Hepatocyte (in vitro differentiated cells): Measurements from ENCODE around the gene SLC9C2.

Source experiments
- EZH2 ChIP-seq: fragments of 200-600 bp; sonication (generic); IDR thresholded peaks from 2 replicates; pipeline ENCODE4 v1.6.1; 2016; ENCODE audit warnings: antibody characterized with exemption, mild to moderate bottlenecking, borderline replicate concordance
- TF ChIP-seq, protein P1 (sequence below): fragments of 200-600 bp; sonication (generic); IDR thresholded peaks from 2 replicates; pipeline ENCODE4 v1.5.1; 2016; ENCODE audit warnings: antibody characterized with exemption, mild to moderate bottlenecking; ENCODE audit not compliant: poor library complexity

DNA sequence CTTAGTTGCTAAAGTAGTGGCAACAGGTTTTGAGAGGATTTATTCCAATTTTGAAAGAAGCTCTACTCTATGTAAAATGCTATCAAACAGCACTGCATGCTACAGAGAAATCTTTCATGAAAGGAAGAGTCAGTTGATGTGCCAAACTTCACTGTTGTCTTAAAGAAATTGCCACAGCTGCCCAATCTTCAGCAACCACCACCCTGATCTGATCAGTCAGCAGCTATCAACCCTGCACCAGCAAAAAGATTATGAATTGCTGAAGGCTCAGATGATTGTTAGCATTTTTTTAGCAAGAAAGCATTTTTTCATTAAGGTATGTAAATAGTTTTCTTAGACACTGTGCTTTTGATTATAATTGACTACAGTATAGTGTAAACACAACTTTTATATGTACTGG, 49.6 kb downstream of the SLC9C2 start:
- TF ChIP-seq, protein P1, sequence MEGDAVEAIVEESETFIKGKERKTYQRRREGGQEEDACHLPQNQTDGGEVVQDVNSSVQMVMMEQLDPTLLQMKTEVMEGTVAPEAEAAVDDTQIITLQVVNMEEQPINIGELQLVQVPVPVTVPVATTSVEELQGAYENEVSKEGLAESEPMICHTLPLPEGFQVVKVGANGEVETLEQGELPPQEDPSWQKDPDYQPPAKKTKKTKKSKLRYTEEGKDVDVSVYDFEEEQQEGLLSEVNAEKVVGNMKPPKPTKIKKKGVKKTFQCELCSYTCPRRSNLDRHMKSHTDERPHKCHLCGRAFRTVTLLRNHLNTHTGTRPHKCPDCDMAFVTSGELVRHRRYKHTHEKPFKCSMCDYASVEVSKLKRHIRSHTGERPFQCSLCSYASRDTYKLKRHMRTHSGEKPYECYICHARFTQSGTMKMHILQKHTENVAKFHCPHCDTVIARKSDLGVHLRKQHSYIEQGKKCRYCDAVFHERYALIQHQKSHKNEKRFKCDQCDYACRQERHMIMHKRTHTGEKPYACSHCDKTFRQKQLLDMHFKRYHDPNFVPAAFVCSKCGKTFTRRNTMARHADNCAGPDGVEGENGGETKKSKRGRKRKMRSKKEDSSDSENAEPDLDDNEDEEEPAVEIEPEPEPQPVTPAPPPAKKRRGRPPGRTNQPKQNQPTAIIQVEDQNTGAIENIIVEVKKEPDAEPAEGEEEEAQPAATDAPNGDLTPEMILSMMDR: no peak
- no peak for TF ChIP-seq EZH2
